OCI-LY3 (cell line): Measurements from ENCODE around the gene IMPG2.

Experiments
- H2AFZ ChIP-seq: fragments of 200-600, 300-600 bp; shearing (Covaris generic); 2 replicates; pipeline ENCODE4 v1.6.0; 2014; ENCODE audit warnings: antibody characterized with exemption, low read depth, low read length
- H3K27ac ChIP-seq: fragments of 200-600, 300-600 bp; sonication (generic); 2 replicates; pipeline ENCODE4 v1.5.1; 2014; ENCODE audit warnings: mild to moderate bottlenecking, low read length, moderate library complexity, mixed read lengths
- H3K27me3 ChIP-seq: fragments of 200-600, 300-600 bp; sonication (generic); 2 replicates; pipeline ENCODE4 v1.6.1; 2014; ENCODE audit warnings: low read depth, low read length, mixed read lengths
- H3K36me3 ChIP-seq: fragments of 200-600, 300-600 bp; sonication (generic); replicated peaks from 2 replicates; pipeline ENCODE3; 2014; ENCODE audit warnings: low read depth, low read length, mixed read lengths
- H3K4me1 ChIP-seq: fragments of 300-600, 200-600 bp; sonication (generic); 2 replicates; pipeline ENCODE4 v1.6.1; 2014; ENCODE audit warnings: low read length, mixed read lengths
- H3K4me2 ChIP-seq: fragments of 200-600, 300-600 bp; sonication (generic); 2 replicates; pipeline ENCODE4 v1.6.1; 2014; ENCODE audit warnings: low read length, mixed read lengths
- H3K4me3 ChIP-seq: fragments of 300-600, 200-600 bp; sonication (generic); 2 replicates; pipeline ENCODE4 v1.5.1; 2014; ENCODE audit warnings: antibody characterized with exemption, mild to moderate bottlenecking, low read length, moderate library complexity
- H3K79me2 ChIP-seq: fragments of 300-600, 200-600 bp; shearing (Covaris generic); 2 replicates; pipeline ENCODE4 v1.6.1; 2014; ENCODE audit warnings: mild to moderate bottlenecking, low read length, mixed read lengths
- H3K9ac ChIP-seq: fragments of 300-600, 200-600 bp; shearing (Covaris generic); 2 replicates; pipeline ENCODE4 v1.6.0; 2014; ENCODE audit warnings: mild to moderate bottlenecking, low read length, moderate library complexity
- H3K9me3 ChIP-seq: fragments of 200-600, 300-600 bp; shearing (Covaris generic); 2 replicates; pipeline ENCODE4 v1.6.1; 2014; ENCODE audit warnings: low read length, mixed read lengths; ENCODE audit not compliant: insufficient read depth
- H4K20me1 ChIP-seq: fragments of 200-600, 300-600 bp; sonication (generic); 2 replicates; pipeline ENCODE4 v1.6.1; 2016; ENCODE audit warnings: low read length, mixed read lengths; ENCODE audit not compliant: insufficient read depth
- EZH2phosphoT487 ChIP-seq: fragments of 200-600 bp; shearing (Covaris generic); IDR thresholded peaks from 2 replicates; pipeline ENCODE4 v1.6.1; 2018; ENCODE audit warnings: antibody characterized with exemption, mixed run types, low read depth
- TF ChIP-seq, protein P1 (sequence below): fragments of 200-600, 300-600 bp; sonication (generic); IDR thresholded peaks from 2 replicates; pipeline ENCODE4 v1.5.1; 2014; ENCODE audit warnings: antibody characterized with exemption, low read length, low read depth

The IMPG2 gene

DNA sequence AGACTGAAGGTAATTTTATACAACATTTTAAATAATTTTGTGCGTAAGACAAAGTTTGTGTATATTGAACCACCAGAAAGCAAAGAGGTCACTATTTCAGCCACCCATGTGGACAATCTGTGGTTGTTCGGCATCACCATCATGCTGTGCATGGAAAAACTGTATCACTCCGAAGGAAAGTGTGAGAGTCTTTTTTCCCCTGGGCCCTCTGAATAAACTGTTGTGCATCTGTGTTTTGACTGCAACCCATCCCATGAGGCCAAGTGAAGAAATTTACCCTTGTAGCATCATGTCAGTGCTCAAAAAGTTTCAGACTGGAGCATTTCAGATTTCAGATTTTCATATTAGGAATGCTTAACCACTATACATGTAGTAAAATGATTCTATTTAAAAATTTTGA lies 85.3 kb downstream of the IMPG2 start:
- Histone ChIP-seq H4K20me1 (no peaks in the 10 kb centered on the region), H3K4me3 (no peak overlapping the region), H3K4me2 (no peak overlapping the region), H3K79me2 (no peaks in the 10 kb centered on the region), H3K27me3 (no peaks in the 10 kb centered on the region), H3K4me1 (no peaks in the 10 kb centered on the region), H2AFZ (no peak overlapping the region), H3K9me3 (no peaks in the 10 kb centered on the region), H3K9ac (no peak overlapping the region), H3K27ac (no peak overlapping the region), H3K36me3 (no peaks in the 10 kb centered on the region)
- no peak for TF ChIP-seq EZH2phosphoT487
- TF ChIP-seq, protein P1, sequence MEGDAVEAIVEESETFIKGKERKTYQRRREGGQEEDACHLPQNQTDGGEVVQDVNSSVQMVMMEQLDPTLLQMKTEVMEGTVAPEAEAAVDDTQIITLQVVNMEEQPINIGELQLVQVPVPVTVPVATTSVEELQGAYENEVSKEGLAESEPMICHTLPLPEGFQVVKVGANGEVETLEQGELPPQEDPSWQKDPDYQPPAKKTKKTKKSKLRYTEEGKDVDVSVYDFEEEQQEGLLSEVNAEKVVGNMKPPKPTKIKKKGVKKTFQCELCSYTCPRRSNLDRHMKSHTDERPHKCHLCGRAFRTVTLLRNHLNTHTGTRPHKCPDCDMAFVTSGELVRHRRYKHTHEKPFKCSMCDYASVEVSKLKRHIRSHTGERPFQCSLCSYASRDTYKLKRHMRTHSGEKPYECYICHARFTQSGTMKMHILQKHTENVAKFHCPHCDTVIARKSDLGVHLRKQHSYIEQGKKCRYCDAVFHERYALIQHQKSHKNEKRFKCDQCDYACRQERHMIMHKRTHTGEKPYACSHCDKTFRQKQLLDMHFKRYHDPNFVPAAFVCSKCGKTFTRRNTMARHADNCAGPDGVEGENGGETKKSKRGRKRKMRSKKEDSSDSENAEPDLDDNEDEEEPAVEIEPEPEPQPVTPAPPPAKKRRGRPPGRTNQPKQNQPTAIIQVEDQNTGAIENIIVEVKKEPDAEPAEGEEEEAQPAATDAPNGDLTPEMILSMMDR: no peak

DNA sequence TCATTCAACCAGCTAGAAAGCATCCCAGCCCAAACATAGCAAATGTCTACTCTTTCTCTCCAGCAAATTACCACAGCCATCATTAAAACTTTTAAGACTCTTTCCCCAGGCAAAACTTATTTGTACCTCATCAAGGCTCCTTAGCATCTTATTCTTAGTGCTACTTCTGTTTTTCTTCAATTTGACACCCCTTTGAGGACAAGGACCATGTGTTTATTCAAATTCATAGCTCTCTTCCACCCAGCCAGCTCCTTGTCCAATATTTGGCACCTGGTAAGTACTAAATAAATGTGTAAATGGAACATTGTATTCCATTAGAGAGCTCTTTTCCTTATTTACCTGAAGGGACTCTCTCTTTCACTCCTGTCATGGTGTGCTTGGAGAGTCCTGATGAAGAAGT lies 89.8 kb downstream of the IMPG2 start:
- H3K4me1 ChIP-seq: no peaks in the 10 kb centered on the region
- H3K9me3 ChIP-seq: no peaks in the 10 kb centered on the region
- no peak overlapping the region for H2AFZ ChIP-seq
- no peak overlapping the region for H3K27ac ChIP-seq
- no peaks in the 10 kb centered on the region for H3K27me3 ChIP-seq
- no peaks in the 10 kb centered on the region for H3K79me2 ChIP-seq
- H3K36me3 ChIP-seq: no peaks in the 10 kb centered on the region
- no peak for TF ChIP-seq EZH2phosphoT487
- TF ChIP-seq, protein P1: no peak
- H3K4me2 ChIP-seq: no peak overlapping the region
- no peak overlapping the region for H3K4me3 ChIP-seq
- no peaks in the 10 kb centered on the region for H4K20me1 ChIP-seq
- H3K9ac ChIP-seq: no peak overlapping the region

DNA sequence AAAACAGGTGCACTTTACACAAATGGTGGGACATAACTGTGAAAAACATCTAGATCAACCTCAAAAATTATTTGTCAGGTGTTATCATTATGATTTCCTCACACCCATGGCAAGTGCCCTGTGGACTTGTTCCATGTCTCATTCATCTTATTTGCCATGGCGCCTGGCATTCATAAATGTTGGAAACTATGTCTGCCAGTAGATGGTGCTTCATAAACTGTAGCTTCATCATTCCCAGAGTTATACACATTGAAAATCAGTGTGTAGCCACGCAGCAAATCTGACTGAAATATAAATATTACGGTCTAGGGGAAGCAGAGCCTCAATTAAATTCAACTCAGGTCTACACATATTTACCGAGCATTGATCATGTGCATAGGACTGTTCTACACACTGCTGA lies 90.7 kb downstream of the IMPG2 start:
- no peak overlapping the region for H3K9ac ChIP-seq
- no peaks in the 10 kb centered on the region for H3K36me3 ChIP-seq
- no peak overlapping the region for H3K4me3 ChIP-seq
- no peaks in the 10 kb centered on the region for H3K79me2 ChIP-seq
- H3K27me3 ChIP-seq: no peaks in the 10 kb centered on the region
- no peak overlapping the region for H3K4me2 ChIP-seq
- no peaks in the 10 kb centered on the region for H3K4me1 ChIP-seq
- TF ChIP-seq, protein P1: peak; percentile 32
- TF ChIP-seq EZH2phosphoT487: no peak
- H4K20me1 ChIP-seq: no peaks in the 10 kb centered on the region
- no peak overlapping the region for H3K27ac ChIP-seq
- H3K9me3 ChIP-seq: no peaks in the 10 kb centered on the region
- no peak overlapping the region for H2AFZ ChIP-seq

DNA sequence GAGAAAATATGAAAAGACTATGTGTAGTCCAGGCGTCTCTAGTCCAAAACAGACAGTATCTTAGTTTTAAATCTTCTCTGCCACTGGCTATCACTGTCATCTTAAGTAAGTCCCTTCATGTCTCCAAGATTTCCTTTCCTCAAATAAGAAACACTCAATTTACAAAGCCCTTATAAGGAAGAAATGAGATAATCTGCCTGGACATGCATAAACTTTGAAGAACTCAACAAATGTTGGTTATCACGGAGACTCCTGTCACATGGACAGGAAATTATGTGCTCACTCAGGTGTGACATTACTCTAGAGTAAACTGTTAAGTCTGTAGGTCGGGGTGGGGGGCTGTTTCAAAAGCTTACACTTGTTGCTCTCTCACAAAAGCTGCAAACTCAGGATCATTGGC lies 91.9 kb downstream of the IMPG2 start:
- no peaks in the 10 kb centered on the region for H4K20me1 ChIP-seq
- no peak overlapping the region for H3K4me3 ChIP-seq
- H3K36me3 ChIP-seq: no peaks in the 10 kb centered on the region
- no peaks in the 10 kb centered on the region for H3K79me2 ChIP-seq
- no peak overlapping the region for H3K4me2 ChIP-seq
- H3K27ac ChIP-seq: no peak overlapping the region
- H2AFZ ChIP-seq: no peak overlapping the region
- TF ChIP-seq, protein P1: no peak
- TF ChIP-seq EZH2phosphoT487: no peak
- no peaks in the 10 kb centered on the region for H3K27me3 ChIP-seq
- H3K9ac ChIP-seq: no peak overlapping the region
- no peaks in the 10 kb centered on the region for H3K4me1 ChIP-seq
- H3K9me3 ChIP-seq: no peaks in the 10 kb centered on the region
